Tibial nerve (tissue), 4 donors: ENCODE data around the gene MSRB3. TPM values are rescaled to one million over a fixed set of nuclear protein-coding genes. Genes with fewer than 3 reads are reported as not detected.
"Not testable (repeated sequence)": the region's sequence is repeated elsewhere in the genome, so short reads cannot be mapped to it uniquely, and the experiment has no call there.

ENCODE experiments used
- DNase-seq, 2 donors: peaks; one replicate each; pipeline ENCODE4 v3.0.0-alpha.2; 2019; ENCODE audit warnings: low spot score in 2 of 2
- H3K27ac ChIP-seq, 4 donors: fragments of 200-600 bp; sonication (generic) in 3 of 4; one replicate each; pipeline ENCODE4 v1.5.1; 2017 to 2019; ENCODE audit warnings: mild to moderate bottlenecking in 1 of 4
- H3K27me3 ChIP-seq, 2 donors: fragments of 200-600 bp; sonication (generic) in 1 of 2; one replicate each; pipeline versions ENCODE4 v1.5.1 to v1.6.0; 2017 to 2019
- H3K36me3 ChIP-seq, 3 donors: fragments of 200-600 bp; sonication (generic); one replicate each; pipeline ENCODE4 v1.5.1; 2018 to 2019
- H3K4me1 ChIP-seq, 4 donors: fragments of 200-600 bp; sonication (generic) in 3 of 4; one replicate each; pipeline ENCODE4 v1.5.1; 2017 to 2019
- H3K4me3 ChIP-seq, 4 donors: fragments of 200-600 bp; sonication (generic) in 3 of 4; one replicate each; pipeline ENCODE4 v1.5.1; 2017 to 2019; ENCODE audit warnings: mild to moderate bottlenecking in 1 of 4, moderate library complexity in 1 of 4
- H3K9me3 ChIP-seq, 4 donors: fragments of 200-600 bp; sonication (generic) in 3 of 4; one replicate each; pipeline ENCODE4 v1.5.1; 2017 to 2019
- CTCF ChIP-seq, 5 experiments: fragments of 200-600 bp in 3 of 5; fragments of 450-650 bp in 2 of 5; sonication (generic) in 3 of 5; IDR thresholded peaks; one replicate each; pipeline ENCODE4 v1.5.1; 2016 to 2019; ENCODE audit warnings: antibody characterized with exemption in 5 of 5, mild to moderate bottlenecking in 3 of 5, moderate library complexity in 2 of 5
- EP300 ChIP-seq, 2 donors: sonication (generic); formaldehyde crosslinking; IDR thresholded peaks; one replicate each; pipeline ENCODE4 v1.6.1; 2017; ENCODE audit warnings: antibody characterized with exemption in 2 of 2, mild to moderate bottlenecking in 1 of 2
- POLR2A ChIP-seq, 2 donors: fragments of 450-650 bp; IDR thresholded peaks; one replicate each; pipeline ENCODE4 v1.6.1; 2017; ENCODE audit warnings: antibody characterized with exemption in 2 of 2, mild to moderate bottlenecking in 2 of 2, moderate library complexity in 2 of 2
- WGBS, 2 donors: methylation state at CpG; one replicate each; pipeline ENCODE4 v1.1.5; 2018; 5-methylcytosine and 5-hydroxymethylcytosine counted together
- total RNA-seq, 4 donors: library from RNA; depleted of rRNA; stranded (reverse); fragments of >200 nt; gene quantifications; one replicate each; pipeline ENCODE4 v1.1.0, GENCODE V29; 2016

The MSRB3 gene
- total RNA-seq, 4 donors from 2014 or later: 42.0 to 64.0 (median 47.9) TPM

GRCh38 chr12:65307169-65307501, 28.7 kb downstream of the MSRB3 start:
- Histone ChIP-seq H3K27me3 (no peaks in the 10 kb centered on the region), H3K27ac (no peak overlapping the region), H3K9me3 (no peaks in the 10 kb centered on the region), H3K4me3 (no peak overlapping the region), H3K4me1 (peaks cover 0 to 34% (median 0%) of the 10 kb centered on the region in 4 donors), H3K36me3 (no peaks in the 10 kb centered on the region)
- 59 to 63% methylated on average over 3 of the region's 3 CpGs for WGBS, 2 donors
- DNase-seq: no peak
- TF ChIP-seq POLR2A (IDR thresholded peaks at IDR 0.05): no peak
- no peak for TF ChIP-seq CTCF (IDR thresholded peaks at IDR 0.05)
- TF ChIP-seq EP300 (IDR thresholded peaks at IDR 0.05): no peak

DNA sequence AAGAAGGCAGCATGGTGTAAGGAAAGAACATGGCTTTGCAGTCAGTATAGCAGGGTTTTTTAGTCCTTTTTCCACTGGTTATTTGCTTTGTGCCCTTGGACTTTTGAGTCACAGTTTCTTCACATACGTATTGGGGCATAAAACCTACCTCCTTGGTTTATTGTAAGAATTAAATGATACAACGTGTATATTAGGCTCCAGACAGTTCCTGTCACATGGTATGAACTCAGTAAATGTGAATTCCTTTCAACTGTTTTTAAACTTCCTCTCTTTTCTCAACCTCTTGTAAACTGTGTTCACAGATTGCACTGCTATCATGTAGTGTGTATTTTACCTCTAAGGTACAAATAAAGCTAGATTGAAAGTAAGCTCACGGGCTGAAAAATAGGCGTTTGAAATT, 29.5 kb downstream of the MSRB3 start:
- 59 to 60% methylated on average over 4 of the region's 4 CpGs for WGBS, 2 donors
- Histone ChIP-seq H3K27ac (no peak overlapping the region), H3K27me3 (no peaks in the 10 kb centered on the region), H3K4me3 (no peak overlapping the region), H3K36me3 (no peaks in the 10 kb centered on the region), H3K9me3 (no peaks in the 10 kb centered on the region), H3K4me1 (peaks cover 0 to 26% (median 0%) of the 10 kb centered on the region in 4 donors)
- TF ChIP-seq CTCF (IDR thresholded peaks at IDR 0.05) (no peak), POLR2A (IDR thresholded peaks at IDR 0.05) (no peak), EP300 (IDR thresholded peaks at IDR 0.05) (no peak)
- DNase-seq: no peak

DNA sequence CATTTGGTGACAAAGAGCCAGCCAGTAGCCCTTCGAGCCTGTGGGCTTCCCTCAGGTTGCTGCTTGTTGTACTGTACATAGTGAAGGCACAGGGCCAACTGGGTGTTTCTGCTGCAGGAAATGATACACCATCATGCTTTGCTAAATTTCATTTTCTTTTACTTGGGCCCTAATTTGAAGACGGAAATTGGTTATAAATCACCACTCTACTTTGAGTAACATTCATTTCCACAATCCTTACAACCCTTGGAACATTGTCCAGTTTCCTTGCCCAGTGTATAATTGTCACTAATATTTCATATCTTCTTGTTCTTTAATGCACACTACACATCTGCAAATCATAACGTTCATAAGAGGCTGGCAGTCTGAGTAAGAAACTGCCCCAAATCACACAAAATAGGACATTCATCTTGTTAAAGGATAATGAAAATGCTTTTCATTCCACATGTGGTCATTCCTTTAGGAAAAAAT, 30.2 kb downstream of the MSRB3 start:
- WGBS, 2 donors: 37 to 46% methylated on average over 3 of the region's 3 CpGs
- Histone ChIP-seq H3K27me3 (no peaks in the 10 kb centered on the region), H3K27ac (no peak overlapping the region), H3K9me3 (no peaks in the 10 kb centered on the region), H3K36me3 (no peaks in the 10 kb centered on the region), H3K4me3 (no peak overlapping the region), H3K4me1 (peaks cover 0 to 29% (median 0%) of the 10 kb centered on the region in 4 donors)
- no peak for DNase-seq
- no peak for TF ChIP-seq POLR2A (IDR thresholded peaks at IDR 0.05)
- no peak for TF ChIP-seq CTCF (IDR thresholded peaks at IDR 0.05)
- TF ChIP-seq EP300 (IDR thresholded peaks at IDR 0.05): no peak

DNA sequence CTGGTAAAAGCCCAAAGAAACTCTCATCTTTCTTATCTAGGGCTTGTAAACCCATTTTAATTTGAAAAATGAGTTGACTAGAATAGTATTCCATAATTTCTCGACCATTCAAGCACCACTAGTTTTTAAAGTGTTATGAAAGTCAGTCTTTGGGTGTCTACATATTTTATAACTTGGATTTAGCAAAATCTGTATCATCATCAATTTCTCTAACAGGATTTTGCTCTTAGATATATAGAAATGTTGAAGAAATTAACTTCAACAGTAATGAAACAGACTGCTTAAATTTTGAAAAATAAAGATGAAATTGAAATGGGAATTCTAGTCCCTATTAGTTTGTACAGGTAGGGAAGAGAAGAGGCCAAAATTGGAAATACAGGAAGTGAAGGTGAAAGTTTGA, 32.8 kb downstream of the MSRB3 start:
- Histone ChIP-seq H3K36me3 (no peaks in the 10 kb centered on the region), H3K4me1 (peaks cover 0 to 34% (median 0%) of the 10 kb centered on the region in 4 donors), H3K9me3 (no peaks in the 10 kb centered on the region), H3K4me3 (no peak overlapping the region), H3K27me3 (no peaks in the 10 kb centered on the region), H3K27ac (no peak overlapping the region)
- no peak for TF ChIP-seq EP300 (IDR thresholded peaks at IDR 0.05)
- no peak for DNase-seq
- 84 to 86% methylated on average over 1 of the region's 1 CpG for WGBS, 2 donors

GRCh38 chr12:65313719-65314317, 35.3 kb downstream of the MSRB3 start:
- no peak overlapping the region for H3K27ac ChIP-seq
- peaks cover 0 to 10% (median 0%) of the 10 kb centered on the region in 4 donors for H3K4me1 ChIP-seq
- 25 to 32% methylated on average over 2 of the region's 2 CpGs for WGBS, 2 donors
- no peaks in the 10 kb centered on the region for H3K9me3 ChIP-seq
- no peak for DNase-seq
- H3K36me3 ChIP-seq: no peaks in the 10 kb centered on the region
- TF ChIP-seq EP300 (IDR thresholded peaks at IDR 0.05): no peak
- no peak for TF ChIP-seq POLR2A (IDR thresholded peaks at IDR 0.05)
- peak in 4 of 5 experiments; percentile 13 to 41 (median 26) for TF ChIP-seq CTCF (IDR thresholded peaks at IDR 0.05)
- H3K4me3 ChIP-seq: no peak overlapping the region
- H3K27me3 ChIP-seq: no peaks in the 10 kb centered on the region

GRCh38 chr12:65315238-65315637, 36.8 kb downstream of the MSRB3 start:
- not testable (repeated sequence) for H3K4me3 ChIP-seq, H3K9me3 ChIP-seq, H3K27me3 ChIP-seq, H3K36me3 ChIP-seq, H3K4me1 ChIP-seq, DNase-seq, H3K27ac ChIP-seq
- WGBS, 2 donors: 96 to 98% methylated on average over 12 of the region's 12 CpGs
